Vagina (tissue), 2 donors: ENCODE results near the gene WSB1. TPM values are rescaled to one million over a fixed set of nuclear protein-coding genes. Genes with fewer than 3 reads are reported as not detected.

Experiments used
- DNase-seq, 2 donors: peaks; one replicate each; pipeline ENCODE4 v3.0.0-alpha.2; 2017; ENCODE audit errors: extremely low spot score in 2 of 2
- H3K27ac ChIP-seq: fragments of 200-600 bp; sonication (generic); one replicate; pipeline ENCODE4 v1.5.1; 2019
- H3K27me3 ChIP-seq: fragments of 200-600 bp; sonication (generic); one replicate; pipeline ENCODE4 v1.5.1; 2019
- H3K36me3 ChIP-seq, 2 donors: fragments of 200-600 bp; sonication (generic); one replicate each; pipeline ENCODE4 v1.5.1; 2017 to 2019
- H3K4me1 ChIP-seq: fragments of 200-600 bp; sonication (generic); one replicate; pipeline ENCODE4 v1.5.1; 2019
- H3K4me3 ChIP-seq, 2 donors: fragments of 200-600 bp; sonication (generic); 1 replicate in 1 of 2; 2 replicates in 1 of 2; pipeline ENCODE4 v1.5.1; 2016 to 2019
- H3K9me3 ChIP-seq: fragments of 200-600 bp; sonication (generic); one replicate; pipeline ENCODE4 v1.5.1; 2019
- CTCF ChIP-seq, 3 experiments: fragments of 450-650 bp in 2 of 3; fragments of 200-600 bp in 1 of 3; sonication (generic) in 1 of 3; IDR thresholded peaks; one replicate each; pipeline ENCODE4 v1.5.1; 2017 to 2019; ENCODE audit warnings: antibody characterized with exemption in 3 of 3, mild to moderate bottlenecking in 2 of 3, moderate library complexity in 2 of 3
- POLR2A ChIP-seq, 2 donors: fragments of 450-650 bp; IDR thresholded peaks; one replicate each; pipeline ENCODE4 v1.6.1; 2017; ENCODE audit warnings: antibody characterized with exemption in 2 of 2, mild to moderate bottlenecking in 2 of 2, moderate library complexity in 2 of 2
- POLR2AphosphoS5 ChIP-seq, 2 donors: sonication (generic); formaldehyde crosslinking; IDR thresholded peaks; one replicate each; pipeline ENCODE4 v1.9.0; 2017; ENCODE audit warnings: antibody characterized with exemption in 2 of 2, mild to moderate bottlenecking in 2 of 2, low read depth in 1 of 2; ENCODE audit not compliant: insufficient read depth in 1 of 2
- intact Hi-C: fragments of 100-400 bp; cut with DNase I; formaldehyde crosslinking; loops from one replicate; pipeline ENCODE4 v1.15.1; 2023
- total RNA-seq: library from RNA; depleted of rRNA; stranded (reverse); fragments of >200 nt; gene quantifications from one replicate; pipeline ENCODE4 v1.2.3, GENCODE V29; 2016

The WSB1 gene
- total RNA-seq, 1 donor from 2014 or later: 158 TPM

- Histone ChIP-seq H3K9me3 (no peaks in the 10 kb centered on the region), H3K27ac (no peak overlapping the region), H3K4me1 (peaks cover 34% of the 10 kb centered on the region), H3K4me3 (no peak overlapping the region), H3K36me3 (no peaks in the 10 kb centered on the region), H3K27me3 (no peaks in the 10 kb centered on the region)
- peak in 1 of 2 donors; percentile 86 for DNase-seq
- TF ChIP-seq POLR2AphosphoS5 (IDR thresholded peaks at IDR 0.05; ENCODE audit: insufficient read depth in 1 of 2, low read depth in 1 of 2): no peak
- TF ChIP-seq CTCF (IDR thresholded peaks at IDR 0.05): no peak
- no peak for TF ChIP-seq POLR2A (IDR thresholded peaks at IDR 0.05)
- intact Hi-C loops: no loop called here
Measured at GRCh38 chr17:27329146-27329805, 35.4 kb downstream of the WSB1 start.

- peak overlapping the region; percentile 94 for H3K27ac ChIP-seq
- TF ChIP-seq CTCF (IDR thresholded peaks at IDR 0.05): no peak
- TF ChIP-seq POLR2AphosphoS5 (IDR thresholded peaks at IDR 0.05; ENCODE audit: insufficient read depth in 1 of 2, low read depth in 1 of 2): no peak
- no peak for TF ChIP-seq POLR2A (IDR thresholded peaks at IDR 0.05)
Measured at GRCh38 chr17:27332047-27332393, 38.1 kb downstream of the WSB1 start.

DNA sequence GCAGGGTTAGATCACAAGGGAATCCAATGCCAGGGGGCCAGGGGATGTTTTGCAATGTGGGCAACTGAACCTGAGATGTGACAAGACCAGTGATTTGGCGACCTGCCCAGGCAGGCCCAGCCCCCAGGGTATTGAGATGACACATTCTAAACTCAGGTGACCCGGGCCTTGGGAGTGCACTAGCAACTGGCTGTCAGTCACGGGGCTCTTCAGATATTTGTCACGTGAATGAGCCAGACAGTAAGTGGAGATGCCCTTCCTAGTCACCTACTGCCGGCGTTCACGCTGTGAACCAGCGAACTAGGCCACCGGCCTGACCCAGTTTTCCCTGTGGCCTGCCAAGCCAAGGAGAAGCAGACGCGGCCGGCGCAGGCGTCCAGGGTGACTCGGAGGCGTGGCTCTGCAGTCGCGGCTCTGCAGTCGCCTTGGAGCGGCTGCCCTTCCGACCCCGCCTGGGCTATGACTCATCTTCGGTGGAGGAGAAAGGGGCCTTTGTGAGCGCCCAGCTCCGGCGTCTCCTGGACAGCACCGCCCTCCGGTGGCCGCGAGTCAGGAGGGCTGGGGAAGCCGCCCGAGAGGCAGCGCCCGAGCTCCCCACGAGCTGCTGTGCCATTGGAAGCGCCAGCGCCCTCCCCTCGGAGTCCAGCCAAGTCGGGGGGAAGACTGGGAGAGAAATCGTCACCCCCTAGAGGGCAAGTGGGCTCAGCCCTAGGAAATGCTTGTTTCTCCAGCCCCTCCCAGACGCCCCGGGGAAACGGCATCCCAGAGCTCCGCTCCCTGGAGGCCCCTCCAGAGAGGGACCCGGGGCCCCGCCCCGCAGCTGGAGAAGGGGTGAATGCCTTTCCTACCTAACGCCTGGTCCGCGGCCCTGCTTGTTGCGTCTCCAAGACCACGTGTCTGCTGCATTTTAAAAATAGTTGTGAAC is 38.8 kb downstream of the WSB1 start:
- peaks cover 21% of the 10 kb centered on the region for H3K4me1 ChIP-seq
- H3K9me3 ChIP-seq: no peaks in the 10 kb centered on the region
- H3K27ac ChIP-seq: peak overlapping the region; percentile 94
- H3K36me3 ChIP-seq: no peaks in the 10 kb centered on the region
- intact Hi-C loops: loop anchor here (2.0 kb wide), 1 partner anchor 88 kb away; no protein-coding TSS in a partner anchor
- peak; percentile 75 to 95 for TF ChIP-seq POLR2AphosphoS5 (IDR thresholded peaks at IDR 0.05; ENCODE audit: insufficient read depth in 1 of 2, low read depth in 1 of 2)
- TF ChIP-seq POLR2A (IDR thresholded peaks at IDR 0.05): no peak
- TF ChIP-seq CTCF (IDR thresholded peaks at IDR 0.05): peak; percentile 48 to 92 (median 81)
- peak in 1 of 2 donors; percentile 99 for DNase-seq
- no peaks in the 10 kb centered on the region for H3K27me3 ChIP-seq
- H3K4me3 ChIP-seq: peak overlapping the region; percentile 50 to 51

More at GRCh38 chr17:27332047-27332393, 38.1 kb downstream of the WSB1 start:
- no peak for DNase-seq
- Histone ChIP-seq H3K36me3 (no peaks in the 10 kb centered on the region), H3K4me1 (peaks cover 21% of the 10 kb centered on the region), H3K9me3 (no peaks in the 10 kb centered on the region), H3K4me3 (no peak overlapping the region), H3K27me3 (no peaks in the 10 kb centered on the region)
- intact Hi-C loops: loop anchor here (2.0 kb wide), 1 partner anchor 87 kb away; no protein-coding TSS in a partner anchor

DNA sequence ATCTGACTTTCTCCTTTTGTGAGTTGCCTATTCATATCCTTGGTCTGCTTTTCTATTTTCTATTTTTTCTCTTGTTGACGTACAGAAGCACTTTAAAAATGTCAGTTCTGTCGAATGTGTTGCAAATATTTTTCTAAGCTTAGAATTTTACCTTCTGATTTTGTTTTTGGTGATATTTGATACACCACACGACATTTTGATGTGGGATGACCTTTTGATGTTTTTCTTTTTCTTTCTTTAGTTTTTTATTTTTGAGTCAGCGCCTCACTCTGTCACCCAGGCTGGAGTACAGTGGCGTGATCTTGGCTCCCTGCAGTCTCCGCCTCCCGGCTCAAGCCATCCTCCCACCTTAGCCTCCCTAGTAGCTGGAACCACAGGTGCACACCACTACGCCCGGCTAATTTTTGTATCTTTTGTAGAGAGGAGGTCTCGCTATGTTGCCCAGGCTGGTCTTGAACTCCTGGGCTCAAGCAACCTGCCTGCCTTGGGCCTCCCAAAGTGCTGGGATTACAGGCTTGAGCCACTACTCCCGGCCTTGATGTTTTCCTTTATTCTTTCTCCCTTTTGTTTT is 39.6 kb downstream of the WSB1 start:
- no peak for DNase-seq
- H3K4me3 ChIP-seq: peak overlapping the region; percentile 50 to 51
- no peaks in the 10 kb centered on the region for H3K27me3 ChIP-seq
- H3K27ac ChIP-seq: peak overlapping the region; percentile 94
- TF ChIP-seq CTCF (IDR thresholded peaks at IDR 0.05): no peak
- TF ChIP-seq POLR2AphosphoS5 (IDR thresholded peaks at IDR 0.05; ENCODE audit: insufficient read depth in 1 of 2, low read depth in 1 of 2): peak in 1 of 2 donors; percentile 8
- no peak for TF ChIP-seq POLR2A (IDR thresholded peaks at IDR 0.05)
- H3K4me1 ChIP-seq: peaks cover 21% of the 10 kb centered on the region
- intact Hi-C loops: loop anchor here (2.0 kb wide), 1 partner anchor 89 kb away; no protein-coding TSS in a partner anchor
- H3K36me3 ChIP-seq: no peaks in the 10 kb centered on the region
- no peaks in the 10 kb centered on the region for H3K9me3 ChIP-seq
